GM21360 (cell line): Measurements from ENCODE around the gene CELSR1.

Experiments
- ATAC-seq: cut with Tn5 transposase; IDR thresholded peaks from one replicate; pipeline ENCODE4 v1.9.1; 2021; ENCODE audit warnings: mild to moderate bottlenecking, moderate library complexity; ENCODE audit not compliant: unreplicated experiment

The CELSR1 gene

GRCh38 chr22:46312056-46312455 lies 225.4 kb downstream of the CELSR1 start:
- ATAC-seq = no peak
